NAMALWA (cell line): Measurements from ENCODE around the gene NCF4.

ENCODE experiments used
- DNase-seq: peaks from one replicate; pipeline ENCODE4 v3.0.0-alpha.2; 2015; ENCODE audit warnings: low spot score

Gene NCF4

DNA sequence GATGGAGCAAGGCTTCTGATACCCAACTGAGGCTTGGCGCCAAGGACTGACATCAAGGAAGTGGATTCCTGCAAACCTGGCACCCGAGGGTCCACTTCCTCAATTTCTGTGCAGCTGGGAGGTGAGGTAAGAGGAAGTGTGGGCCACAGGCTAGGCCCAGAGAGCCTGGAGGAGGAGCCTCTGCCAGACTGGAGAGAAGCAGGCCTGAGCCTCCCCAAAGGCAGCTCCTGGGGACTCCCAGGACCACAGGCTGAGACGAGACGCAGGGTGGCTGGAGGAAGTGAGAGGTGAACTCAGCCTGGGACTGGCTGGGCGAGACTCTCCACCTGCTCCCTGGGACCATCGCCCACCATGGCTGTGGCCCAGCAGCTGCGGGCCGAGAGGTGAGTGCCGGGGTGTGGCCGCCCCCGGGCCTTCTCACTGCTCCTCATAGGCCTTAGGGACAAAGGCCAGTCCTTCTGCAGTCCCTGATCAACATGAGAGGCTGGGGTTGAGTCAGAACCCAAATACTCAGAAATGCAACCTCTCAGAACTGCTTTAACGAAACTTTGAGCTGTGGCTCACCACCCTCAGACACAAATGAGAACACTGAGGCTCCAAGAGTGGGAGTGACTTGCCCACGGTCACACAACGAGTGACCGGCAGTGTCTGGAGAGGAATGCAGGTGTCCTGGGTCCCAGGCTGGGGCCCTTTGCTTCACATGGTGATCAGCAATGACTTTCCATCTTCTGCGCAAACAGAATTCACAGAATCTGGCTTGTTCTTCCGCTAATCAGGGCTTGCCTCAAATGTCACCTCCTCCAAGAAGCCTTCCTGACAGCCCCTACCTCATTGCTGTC lies at the start of gene NCF4:
TSS of gene NCF4 (plus strand) at position 186 of the 839 bp plus-strand sequence. CDS start at position 352, 166 bp downstream.
- DNase-seq, result peak; percentile 97

DNA sequence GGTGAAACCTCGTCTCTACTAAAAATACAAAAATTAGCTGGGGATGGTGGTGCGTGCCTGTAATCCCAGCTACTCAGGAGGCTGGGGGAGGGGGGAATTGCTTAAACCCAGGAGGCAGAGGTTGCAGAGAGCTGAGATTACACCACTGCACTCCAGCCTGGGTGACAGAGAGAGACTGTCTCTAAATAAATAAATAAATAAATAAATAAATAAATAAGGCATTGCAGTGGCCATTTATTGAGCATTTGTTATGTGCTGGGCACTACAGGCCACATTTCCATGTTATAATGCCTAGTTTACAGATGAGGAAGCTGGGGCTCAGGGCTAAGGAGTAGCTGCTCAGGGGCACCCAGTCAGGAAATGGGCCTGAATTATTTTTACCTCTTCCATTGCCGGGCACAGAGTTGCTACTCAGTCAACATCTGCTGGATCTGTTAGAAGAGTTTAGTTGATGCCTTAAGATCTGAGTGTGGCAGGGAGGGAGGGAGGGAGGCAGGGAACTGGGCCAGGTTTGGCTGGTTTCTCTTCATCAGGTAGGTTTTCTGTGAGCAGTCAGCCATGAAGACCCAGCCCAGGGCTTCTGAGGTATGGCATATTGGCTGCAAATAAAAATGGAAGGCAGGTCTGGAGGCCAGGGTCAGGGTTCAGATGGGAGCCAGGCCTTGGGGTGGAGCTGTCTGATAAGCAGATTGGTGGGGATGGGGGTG lies 49.6 kb upstream of the NCF4 start:
- no peak for DNase-seq

DNA sequence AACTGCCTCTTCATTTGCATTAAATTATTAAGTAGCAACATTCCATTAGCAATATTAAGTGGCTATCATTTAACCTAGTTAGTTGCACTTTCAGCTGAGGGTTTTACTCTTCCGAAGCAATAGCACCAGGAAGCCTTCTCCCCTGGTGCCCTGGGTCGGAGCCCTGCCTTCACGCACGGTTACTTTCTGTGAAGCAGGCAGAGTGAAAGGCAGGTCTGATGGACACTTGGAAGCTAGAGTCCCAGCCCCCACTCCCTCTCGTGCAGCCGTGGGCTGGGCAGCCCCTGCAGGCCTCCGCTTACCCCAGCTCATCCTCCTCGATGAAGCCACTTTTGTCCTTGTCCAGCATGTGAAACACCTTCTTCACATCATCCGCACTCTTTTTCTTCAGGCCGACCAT lies 46.0 kb upstream of the NCF4 start:
- DNase-seq, result no peak

GRCh38 chr22:36815558-36816338 lies 45.1 kb upstream of the NCF4 start:
- no peak for DNase-seq

DNA sequence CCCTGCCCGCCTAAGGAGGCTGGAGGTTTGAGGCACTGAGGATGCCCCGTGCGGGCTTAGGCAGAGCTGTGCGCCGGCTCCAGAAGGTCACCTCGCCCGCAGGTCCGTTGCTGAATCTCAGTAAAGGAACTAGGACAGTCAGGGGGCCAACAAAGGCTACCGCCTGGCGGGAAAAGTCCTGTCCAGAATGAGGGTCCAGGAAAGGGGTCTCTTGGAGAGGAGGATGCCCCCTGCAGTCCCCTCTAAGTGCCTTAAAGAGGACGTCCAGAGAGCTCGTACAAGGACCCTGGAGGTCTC lies 44.5 kb upstream of the NCF4 start:
- no peak for DNase-seq

DNA sequence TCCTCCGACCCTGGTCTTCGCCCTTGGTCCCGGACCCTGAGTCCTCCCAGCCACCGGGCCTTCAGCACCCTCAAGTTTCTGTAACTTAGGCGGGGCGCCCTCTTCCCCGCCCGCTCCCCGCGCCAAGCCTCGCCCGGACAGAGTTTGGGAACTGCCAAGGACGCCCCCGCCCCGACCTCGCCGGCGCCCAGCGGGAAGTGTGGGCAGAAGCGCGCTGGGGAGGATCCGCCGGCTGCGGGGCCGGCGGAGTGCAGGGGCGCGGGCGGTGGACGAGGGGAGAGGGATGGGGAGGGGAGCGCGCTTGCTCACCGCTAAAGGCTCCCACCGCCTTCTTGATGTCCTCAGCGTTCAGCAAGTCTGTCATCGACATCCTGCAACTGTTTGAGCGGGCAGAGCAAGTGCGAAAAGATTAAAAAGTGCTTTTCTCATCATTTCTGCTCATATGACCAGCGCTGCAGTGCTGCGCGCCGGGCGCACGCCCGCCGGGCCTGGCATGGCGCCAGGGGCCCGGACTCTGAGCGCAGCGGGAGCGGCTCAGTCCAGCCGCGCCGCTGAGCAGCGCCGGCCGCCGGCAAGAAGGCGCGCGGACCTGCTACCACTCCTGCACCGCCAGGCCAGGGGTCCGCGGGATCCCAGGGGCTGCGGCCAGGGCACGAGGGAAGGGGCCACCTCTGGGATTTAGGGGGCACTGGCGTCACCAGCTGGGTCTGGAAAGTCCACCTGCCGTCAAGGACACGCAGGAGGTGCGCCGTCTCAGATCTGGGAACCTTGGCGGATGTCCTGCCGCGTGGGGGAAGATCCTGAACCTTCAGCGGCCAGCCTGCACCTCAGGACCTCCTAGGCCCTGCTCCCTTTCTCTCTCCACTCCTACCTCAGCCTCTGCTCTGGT lies 43.9 kb upstream of the NCF4 start, which contains the start of gene PVALB:
TSS of gene PVALB (minus strand) at position 400 of the 889 bp plus-strand sequence. CDS start at position 370, 30 bp downstream.
- DNase-seq, result no peak

DNA sequence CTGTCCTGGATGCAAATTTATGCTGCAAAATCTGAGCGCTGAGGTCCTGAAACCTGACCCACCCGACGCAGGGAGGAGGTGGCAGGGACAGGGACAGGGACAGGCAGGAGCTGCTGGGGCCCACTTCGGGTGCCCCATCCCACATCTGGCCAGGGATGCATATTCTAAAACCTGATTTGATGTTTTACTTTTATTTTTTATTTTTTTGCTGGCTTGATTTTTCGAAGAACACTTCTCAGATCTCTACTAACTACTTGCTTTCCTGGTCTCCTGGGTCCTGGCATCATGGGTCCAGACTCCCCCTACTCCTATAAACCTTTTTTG lies 43.3 kb upstream of the NCF4 start:
- no peak for DNase-seq

- DNase-seq, result no peak
Measured at GRCh38 chr22:36818010-36818642, 42.7 kb upstream of the NCF4 start.

- DNase-seq, result no peak
Measured at GRCh38 chr22:36819112-36819511, 41.7 kb upstream of the NCF4 start.

GRCh38 chr22:36822581-36822980 lies 38.2 kb upstream of the NCF4 start:
- no peak for DNase-seq

GRCh38 chr22:36823186-36823839 lies 37.5 kb upstream of the NCF4 start:
- DNase-seq, result no peak

- DNase-seq, result no peak
Measured at GRCh38 chr22:36824655-36825054, 36.2 kb upstream of the NCF4 start.

DNA sequence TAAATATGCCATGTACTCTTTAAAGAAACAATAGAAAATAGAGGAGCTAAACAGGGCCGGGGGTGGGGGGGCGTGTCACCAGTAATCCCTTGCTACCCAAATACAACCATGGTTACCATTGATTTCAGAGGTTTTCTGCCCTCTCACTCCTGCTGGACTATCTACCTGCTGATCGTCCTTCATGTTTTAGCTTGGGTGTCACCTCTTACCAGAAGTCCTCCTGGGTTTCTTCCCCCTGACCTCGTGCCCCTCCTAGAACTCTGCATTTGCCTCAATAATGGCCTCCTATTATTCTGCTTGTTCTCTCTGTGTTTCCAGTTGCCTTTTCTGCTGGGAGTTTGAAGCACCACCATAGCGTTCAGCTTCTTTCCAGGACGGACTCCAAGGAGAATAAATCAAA lies 34.5 kb upstream of the NCF4 start:
- DNase-seq, result no peak

- no peak for DNase-seq
Measured at GRCh38 chr22:36828815-36829214, 32.0 kb upstream of the NCF4 start.

- DNase-seq, result no peak
Measured at GRCh38 chr22:36829370-36830002, 31.3 kb upstream of the NCF4 start.

- DNase-seq, result no peak
Measured at GRCh38 chr22:36830601-36831000, 30.2 kb upstream of the NCF4 start.

- no peak for DNase-seq
Measured at GRCh38 chr22:36831206-36831605, 29.6 kb upstream of the NCF4 start.

DNA sequence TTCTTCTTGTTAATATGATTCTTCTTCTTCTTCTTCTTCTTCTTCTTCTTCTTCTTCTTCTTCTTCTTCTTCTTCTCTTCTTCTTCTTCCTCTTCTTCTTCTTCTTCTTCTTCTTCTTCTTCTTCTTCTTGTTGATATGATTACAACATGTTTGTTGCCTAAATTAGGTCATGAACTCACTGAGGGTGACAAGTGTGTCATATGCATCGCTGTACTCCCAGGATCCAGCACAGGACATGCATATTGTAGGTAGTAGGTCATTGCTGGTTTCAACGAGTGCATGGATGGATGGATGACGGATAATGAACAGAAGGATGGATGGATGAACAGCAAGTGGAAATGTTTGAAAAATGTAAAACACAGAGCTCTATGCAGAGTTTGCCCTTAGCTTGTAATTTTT lies 29.1 kb upstream of the NCF4 start:
- no peak for DNase-seq

GRCh38 chr22:36833073-36833472 lies 27.7 kb upstream of the NCF4 start:
- DNase-seq, result peak; percentile 59

- DNase-seq, result no peak
Measured at GRCh38 chr22:36835903-36836302, 24.9 kb upstream of the NCF4 start.
